NCI-H82 (cell line): ENCODE results near the gene TRIM25.
"Not testable (repeated sequence)": the region's sequence is repeated elsewhere in the genome, so short reads cannot be mapped to it uniquely, and the experiment has no call there.

Experiments
- DNase-seq: peaks from one replicate; lab custom pipeline; 2025; lab: John Stamatoyannopoulos, UW

Gene TRIM25, protein sequence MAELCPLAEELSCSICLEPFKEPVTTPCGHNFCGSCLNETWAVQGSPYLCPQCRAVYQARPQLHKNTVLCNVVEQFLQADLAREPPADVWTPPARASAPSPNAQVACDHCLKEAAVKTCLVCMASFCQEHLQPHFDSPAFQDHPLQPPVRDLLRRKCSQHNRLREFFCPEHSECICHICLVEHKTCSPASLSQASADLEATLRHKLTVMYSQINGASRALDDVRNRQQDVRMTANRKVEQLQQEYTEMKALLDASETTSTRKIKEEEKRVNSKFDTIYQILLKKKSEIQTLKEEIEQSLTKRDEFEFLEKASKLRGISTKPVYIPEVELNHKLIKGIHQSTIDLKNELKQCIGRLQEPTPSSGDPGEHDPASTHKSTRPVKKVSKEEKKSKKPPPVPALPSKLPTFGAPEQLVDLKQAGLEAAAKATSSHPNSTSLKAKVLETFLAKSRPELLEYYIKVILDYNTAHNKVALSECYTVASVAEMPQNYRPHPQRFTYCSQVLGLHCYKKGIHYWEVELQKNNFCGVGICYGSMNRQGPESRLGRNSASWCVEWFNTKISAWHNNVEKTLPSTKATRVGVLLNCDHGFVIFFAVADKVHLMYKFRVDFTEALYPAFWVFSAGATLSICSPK

DNA sequence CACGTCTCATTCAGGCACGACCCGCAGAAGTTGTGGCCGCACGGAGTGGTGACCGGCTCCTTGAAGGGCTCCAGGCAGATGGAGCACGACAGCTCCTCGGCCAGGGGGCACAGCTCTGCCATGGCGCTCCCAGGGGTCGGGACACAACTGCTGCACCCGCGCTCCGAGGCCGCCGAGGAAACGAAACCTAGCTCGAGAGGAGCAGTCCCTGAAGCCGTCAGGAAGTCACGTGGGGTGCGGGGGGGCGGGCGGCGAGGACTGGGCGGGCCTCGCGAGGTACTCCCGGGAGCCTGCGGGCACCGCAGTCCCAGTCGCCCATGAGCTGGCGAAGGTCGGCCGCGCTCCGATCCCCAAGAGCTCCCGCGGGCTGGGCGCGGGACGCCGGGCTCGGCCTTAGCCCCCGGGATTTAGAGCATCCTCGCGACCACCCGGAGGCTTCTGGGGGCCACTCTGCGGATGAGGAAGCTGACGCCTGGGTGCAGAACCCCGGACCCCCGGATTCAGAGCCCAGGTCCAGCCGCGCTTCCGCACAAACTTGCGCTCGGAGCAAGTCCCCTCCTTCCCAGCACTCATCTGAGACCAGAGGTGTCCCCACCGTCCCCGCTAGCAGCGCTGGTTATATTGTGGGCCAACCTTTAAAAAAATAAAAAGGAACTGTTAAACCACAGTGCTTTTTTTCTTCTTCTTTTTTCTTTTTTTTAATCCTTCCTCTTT lies at the start of gene TRIM25:
TSS of gene TRIM25 (minus strand) at position 183 of the 714 bp plus-strand sequence. CDS start at position 122, 61 bp downstream.
- DNase-seq = peak; percentile 91

DNA sequence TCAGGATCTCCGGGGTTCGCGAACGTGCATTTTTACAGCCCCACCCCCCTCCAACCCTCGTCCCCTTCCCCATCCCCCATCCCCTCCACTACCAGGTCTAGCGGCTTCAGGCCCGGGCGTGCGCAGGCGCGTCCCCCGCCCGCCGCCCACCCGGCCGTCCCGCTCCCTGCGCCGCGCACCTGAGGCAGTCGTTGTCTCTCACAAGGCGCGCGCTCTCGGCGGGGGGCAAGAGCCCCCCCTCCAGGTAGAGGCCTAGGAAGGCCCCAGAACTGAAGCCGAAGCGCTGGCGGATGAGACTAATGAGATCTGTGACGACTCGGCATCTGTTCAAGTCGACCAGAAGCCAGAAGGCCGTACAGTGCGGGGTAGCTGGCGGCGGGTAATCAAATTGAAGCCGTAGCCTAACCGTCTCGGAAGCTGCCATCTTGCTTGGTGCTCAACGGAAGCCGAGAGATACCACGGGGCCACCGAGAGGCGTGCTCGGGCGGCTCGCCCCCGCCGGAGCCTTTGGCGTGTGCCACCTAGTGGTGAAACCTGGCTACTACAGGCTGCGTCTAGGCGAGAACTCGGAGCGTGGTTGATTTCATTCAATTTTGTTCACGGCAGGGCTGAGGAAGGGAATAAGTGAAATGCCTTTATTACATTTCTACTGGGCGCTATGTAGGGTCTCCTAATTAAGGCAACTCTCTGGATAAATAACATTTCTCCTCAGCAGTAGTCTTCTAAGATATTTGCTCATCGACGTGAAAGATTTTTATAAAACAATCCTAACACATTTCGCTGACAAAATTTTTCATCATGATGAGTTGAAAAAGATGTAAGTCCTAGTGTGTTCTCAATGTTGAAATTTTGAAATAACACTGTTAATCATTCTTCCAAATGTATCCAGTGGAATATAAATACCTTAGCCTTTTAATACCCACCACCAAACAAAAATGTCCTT lies 47.0 kb upstream of the TRIM25 start, which contains the start of gene COIL:
TSS of gene COIL (minus strand) at position 455 of the 943 bp plus-strand sequence. CDS start at position 424, 31 bp downstream.
- peak; percentile 98 for DNase-seq

DNA sequence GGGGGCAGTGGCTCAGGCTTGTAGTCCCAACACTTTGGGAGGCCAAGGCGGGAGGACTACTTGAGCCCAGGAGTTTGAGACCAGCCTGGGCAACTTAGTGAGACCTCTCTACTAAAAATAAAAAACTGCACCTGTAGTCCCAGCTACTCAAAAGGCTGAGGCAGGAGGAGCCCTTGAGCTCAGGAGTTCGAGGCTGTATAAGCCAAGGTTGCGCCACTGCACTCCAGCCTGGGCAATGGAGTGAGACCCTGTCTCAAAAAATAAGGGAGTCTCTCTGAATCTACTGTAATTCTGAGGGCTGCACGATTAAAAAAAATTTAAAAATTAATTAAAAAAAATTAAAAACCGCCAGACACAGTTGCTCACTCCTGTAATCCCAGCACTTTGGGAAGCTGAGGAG lies 43.1 kb upstream of the TRIM25 start:
- no peak for DNase-seq

DNA sequence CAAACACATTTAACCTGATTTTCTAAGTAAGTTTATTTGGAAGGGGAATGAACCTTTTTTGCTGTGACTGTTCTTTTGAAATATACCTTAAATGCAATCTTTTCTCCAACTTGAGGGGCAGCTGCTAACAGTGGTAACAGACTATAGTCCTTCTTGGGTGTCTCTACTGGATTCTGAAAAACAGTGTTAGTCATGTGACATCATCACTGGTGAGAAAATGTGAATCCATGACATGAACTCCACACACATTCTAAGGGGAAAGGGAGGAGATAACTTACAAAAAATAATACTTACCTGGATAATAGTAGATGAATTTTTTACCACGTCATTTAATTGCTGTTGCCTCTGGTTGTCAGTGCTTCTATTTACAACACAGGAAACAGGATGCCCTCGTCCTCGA lies 35.7 kb upstream of the TRIM25 start:
- DNase-seq = no peak

DNA sequence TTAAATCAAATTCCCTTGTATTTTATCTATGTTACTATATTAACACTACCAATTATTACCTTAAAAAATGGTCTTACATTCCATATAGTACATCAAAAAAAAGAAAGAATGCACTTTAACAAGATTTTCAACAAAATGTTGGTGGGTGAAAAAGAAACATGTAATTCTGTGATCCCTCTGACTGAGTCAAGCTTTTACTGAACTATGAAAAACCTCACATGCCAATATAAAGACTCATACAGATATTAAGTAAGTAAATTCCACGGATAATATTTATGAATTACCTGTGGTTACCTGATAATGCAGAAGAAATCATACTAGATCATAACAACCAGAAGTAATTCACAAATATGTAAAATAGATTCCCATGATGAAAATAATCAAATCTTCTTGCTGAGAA lies 34.6 kb upstream of the TRIM25 start:
- DNase-seq = no peak

DNA sequence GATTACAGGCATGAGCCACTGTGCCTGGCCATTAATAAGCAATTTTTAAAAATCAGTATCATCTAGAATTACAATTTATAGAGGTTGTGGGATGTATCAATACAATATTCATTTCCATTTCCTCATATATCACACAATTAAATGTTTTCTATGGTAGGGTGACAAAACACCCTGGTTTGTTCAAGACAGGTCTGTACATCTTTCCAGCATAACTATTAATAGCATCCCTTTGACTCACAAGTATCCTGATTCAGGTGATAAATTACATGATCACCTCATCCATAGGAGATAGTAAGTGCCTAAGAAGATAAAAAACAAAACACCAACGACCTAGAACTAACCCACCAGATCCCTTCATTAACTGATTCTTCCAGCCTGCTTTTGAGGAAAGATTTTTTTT lies 33.9 kb upstream of the TRIM25 start:
- no peak for DNase-seq

DNA sequence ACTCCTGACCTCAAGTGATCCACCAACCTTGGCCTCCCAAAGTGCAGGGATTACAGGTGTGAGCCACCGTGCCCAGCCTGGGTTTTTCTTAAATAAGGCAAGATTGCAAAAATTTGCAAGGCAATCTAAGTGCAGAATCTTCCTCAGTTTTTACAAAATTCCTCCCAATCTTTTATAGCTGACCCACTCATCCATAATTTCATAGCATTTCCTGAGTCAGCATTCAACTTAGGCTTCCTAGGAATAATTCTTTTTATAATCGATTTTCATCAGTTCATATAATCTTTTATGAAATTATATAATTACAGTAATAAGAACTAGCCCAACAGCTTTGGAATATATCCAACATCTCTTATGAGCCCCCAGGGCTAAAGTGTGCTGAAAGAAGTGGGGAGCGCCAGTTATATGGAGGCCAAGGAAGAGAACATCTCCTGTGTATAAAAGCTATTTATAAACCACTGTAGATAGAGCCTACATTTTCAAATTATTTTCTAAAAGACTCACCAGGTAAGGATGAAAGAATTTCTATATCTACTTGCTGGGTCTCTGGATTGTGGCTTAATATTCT lies 32.2 kb upstream of the TRIM25 start:
- DNase-seq = no peak

DNA sequence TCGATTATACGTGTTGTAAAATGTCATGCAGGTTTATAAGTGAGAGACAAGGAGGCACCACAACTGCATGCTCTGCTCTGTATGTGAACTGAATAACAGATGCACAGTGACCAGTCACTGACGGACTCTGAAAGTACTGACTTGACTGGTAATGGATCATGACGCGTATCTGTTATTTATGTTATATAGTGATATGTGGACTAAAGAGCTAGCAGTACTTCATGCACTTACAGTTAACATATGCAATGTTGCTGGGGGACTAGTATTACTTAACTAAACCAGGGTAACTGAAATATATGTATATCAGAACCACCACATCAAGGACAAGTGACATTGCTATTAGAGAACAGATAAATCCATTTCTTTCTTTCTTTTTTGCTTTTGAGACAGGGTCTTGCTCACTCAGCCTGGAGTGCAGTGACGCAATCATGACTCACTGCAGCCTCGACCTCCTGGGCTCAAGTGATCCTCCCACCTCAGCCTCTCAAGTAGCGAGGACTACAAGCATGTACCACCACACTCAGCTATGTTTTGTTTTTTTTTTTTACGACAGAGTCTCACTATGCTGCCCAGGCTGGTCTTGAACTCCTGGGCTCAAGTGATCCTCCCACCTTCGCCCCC lies 29.8 kb upstream of the TRIM25 start:
- no peak for DNase-seq

DNA sequence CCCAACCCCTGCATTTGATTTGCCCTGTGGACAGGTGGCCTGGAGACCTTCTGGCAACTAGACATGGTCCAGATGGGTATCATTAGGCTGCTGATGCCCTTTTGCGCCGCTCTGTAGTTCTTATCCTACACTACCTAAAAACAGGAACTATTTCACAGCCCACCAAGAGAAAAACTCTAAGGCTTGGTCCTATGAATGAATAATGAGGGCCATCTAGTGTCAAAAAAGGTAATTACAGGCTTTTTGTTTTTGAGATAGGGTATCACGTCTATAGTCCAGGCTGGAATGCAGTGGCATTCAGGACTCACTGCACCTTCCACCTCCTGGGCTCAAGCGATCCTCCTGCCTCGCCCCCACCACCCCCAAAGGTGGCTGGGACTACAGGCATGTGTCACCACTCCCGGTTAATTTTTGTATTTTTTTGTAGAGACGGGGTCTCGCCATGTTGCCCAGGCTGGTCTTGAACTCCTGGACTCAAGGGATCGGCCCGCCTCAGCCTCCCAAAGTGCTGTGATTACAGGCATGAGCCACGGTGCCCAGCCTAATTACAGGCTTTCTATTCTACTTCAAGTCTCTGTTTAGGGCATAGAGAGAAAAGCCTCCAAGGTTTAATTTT lies 26.1 kb upstream of the TRIM25 start:
- peak; percentile 80 for DNase-seq

DNA sequence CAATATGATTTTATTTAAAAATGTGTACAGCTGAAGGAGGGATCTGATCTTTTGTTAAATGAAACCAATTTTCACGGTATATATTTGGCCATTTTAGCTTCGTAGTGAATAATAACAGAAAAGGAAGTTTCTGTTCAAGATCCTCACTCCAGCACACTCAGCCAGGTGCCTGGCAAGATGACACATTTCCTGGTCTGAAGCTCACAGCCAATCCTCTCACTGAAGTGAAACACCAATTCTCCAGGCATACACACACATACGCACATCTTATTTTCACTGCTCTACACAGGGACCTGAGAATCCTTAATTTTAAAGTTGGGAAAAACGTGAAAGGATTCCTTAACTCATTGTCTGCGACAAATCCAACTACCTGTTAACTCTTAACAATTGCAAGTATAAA lies 24.4 kb upstream of the TRIM25 start:
- not testable (repeated sequence) for DNase-seq

DNA sequence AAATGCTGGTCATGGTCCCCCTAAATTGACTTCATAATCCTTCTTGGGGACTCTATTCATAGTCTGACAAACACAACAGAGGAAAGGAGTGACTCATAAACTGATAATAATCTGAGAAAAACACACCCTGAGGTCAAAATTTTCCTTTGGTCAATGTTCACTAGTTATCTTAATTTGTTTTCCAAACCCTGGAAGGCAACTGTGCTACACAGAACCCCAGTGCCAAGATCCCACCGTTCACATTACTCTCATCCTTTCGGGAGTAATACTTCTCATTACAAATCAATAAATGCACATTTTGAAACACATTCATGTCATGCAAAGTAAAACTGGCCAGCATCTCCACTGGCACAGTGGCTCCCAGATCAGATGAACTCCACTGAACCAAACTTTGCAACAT lies 23.8 kb upstream of the TRIM25 start:
- DNase-seq = no peak

DNA sequence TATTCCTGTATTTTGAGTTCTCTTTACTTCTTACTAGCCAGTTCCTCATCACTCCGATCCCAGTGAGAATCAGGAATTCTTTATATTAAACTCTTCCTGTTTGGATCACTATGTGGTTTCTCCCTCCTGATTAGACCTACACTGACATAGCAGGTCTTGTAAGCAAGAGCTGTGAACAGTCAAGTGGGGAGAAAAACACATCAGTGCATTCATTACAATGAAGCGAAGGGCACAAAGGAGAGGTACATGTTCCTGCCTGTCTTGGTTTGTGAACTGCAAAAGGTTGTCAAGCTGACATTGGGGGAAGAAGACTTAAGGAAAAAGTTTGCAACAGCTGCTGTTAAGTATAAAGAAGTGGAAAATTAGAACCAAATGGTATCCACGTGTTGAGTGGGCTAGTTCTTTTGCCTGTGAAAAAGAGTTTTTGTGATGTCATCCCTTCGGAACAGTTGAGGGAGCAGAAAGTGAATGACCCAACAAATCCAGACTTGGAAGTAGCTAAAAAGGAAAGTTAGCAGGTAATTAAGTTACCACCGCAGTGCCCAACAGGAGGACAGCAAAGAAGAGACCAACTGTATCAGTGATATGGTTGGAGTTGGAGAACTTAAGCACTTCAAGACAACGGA lies 23.0 kb upstream of the TRIM25 start:
- no peak for DNase-seq

DNA sequence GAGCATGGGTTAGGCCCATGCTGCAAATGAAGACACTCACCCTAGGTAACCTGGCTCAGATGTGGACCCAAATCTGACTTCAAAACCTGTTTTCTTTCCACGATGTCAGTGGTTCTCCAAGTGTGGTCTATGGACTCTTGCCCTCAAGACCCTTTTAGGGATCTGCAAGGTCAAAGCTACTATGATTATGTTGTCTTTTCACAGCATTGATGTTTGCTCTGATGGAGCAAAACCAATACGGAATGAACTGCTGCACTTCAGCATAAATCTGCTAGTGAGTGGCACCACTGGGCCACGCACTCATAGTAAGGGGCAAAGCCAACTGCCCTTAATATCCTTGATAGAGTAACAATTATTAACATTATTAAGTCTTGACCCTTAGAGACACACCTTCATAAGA lies 21.6 kb upstream of the TRIM25 start:
- no peak for DNase-seq

DNA sequence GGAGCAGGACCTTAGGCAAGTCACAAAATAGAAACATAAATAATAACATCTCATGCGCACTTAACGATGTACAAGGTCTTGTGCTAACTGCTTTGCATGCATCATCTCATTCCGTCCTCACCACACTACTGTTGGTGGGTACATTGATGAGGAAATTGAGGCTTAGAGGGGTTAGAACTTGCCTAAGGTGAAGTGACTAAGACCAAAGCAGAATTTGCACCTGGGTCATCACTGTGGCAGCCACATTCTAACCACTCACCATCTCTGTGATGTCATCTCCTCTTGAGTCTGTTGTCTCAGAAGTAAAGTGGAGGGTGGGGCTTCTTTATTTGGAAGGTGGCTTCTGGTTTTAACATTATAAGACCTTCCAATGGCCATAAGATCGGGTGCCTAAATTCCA lies 20.4 kb upstream of the TRIM25 start:
- no peak for DNase-seq

DNA sequence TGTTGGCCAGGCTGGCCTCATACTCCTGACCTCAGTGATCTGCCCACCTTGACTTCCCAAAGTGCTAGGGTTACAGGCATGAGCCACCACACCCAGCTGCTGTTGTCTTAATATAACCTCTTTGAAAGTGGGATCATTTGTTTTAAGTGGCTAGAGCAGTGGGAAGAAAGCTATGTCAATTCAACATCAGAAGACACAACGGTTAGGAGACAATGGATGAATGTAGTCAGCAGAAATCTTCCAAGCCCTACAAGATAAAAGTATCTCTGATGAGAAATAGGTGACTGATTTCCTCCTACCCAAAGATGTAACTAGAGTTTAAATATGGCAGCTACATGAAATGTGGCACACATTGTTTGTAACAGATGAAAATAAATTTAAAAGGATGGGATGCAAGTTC lies 20.0 kb upstream of the TRIM25 start:
- DNase-seq = no peak

DNA sequence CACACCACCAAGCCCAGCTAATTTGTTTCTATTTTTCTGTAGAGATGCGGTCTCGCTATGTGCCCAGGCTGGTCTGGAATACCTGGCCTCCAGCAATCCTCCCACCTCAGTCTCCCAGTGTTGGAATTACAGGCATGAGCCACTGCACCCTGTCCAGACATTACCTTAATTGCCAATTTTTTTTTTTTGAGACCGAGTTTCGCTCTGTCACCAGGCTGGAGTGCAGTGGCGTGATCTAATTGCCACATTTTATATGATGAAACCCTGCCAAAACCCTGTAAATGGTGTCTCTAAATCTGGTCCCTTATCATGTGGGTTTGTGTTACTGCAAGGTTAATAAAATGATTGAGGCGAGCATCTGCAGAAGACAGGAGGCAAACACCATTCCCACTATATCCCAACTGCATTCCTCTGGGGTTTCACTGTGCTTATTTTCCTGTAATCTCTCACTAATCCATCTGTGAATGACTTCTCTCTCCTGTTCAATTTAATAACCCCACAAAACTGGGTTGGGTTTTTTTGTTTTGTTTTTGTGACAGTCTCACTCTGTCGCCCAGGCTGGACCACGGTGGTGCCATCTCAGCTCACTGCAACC lies 19.4 kb upstream of the TRIM25 start:
- DNase-seq = no peak

DNA sequence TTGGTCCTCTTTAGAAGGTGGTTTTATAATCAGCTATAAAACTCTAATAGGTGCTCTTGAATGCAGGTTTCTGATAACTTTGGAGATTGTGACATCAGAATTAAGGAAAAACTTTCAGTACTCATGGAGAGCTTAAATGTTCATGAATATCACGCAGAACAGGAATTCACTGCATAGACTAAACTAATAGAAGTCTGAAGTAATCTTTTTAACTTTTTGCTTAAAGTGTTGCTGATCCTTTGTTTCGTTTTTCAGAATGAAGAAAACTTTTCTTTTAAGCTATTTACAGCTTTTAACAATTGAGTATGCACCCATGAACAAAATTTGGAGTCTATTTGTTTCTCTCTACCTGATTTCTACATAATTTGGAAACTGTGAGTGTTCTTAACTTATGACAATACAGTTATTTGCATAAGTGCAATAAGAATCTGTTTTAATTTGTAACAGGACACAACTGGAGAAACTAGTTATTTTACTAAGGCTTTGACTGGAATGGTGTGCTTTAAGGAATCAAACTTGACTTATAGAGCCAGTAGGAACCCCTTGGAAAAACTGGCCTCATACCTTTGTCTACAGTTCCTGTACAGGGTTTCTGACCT lies 17.0 kb upstream of the TRIM25 start:
- no peak for DNase-seq

DNA sequence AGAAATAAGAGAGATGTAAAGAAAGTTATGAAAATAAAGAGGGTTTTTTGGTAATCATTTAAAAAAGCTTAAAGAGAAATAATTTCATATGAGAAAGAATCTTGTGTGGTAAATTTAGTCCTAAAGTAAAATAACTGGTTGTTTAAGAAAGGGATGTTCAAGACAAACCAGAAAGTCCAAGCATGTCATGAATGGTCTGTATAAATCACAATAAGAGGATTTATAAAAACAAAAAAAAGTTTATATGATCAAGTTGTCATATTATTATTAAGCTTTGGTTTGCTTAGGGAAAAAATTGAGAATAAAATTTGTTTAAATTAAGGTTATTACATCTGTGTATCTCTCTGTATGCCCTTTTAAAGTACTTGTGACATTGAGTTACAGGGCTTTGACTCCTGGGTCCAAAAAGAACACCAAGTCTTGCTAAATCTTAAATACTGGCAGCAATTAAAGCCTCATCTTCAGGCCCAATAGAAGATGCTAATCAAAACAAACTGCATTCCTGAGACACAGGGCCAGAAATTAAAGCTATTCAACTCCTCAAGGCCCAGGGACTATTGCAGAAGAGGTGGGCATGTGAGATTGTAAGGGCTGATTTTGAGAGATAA lies 15.6 kb upstream of the TRIM25 start:
- DNase-seq = peak; percentile 19

DNA sequence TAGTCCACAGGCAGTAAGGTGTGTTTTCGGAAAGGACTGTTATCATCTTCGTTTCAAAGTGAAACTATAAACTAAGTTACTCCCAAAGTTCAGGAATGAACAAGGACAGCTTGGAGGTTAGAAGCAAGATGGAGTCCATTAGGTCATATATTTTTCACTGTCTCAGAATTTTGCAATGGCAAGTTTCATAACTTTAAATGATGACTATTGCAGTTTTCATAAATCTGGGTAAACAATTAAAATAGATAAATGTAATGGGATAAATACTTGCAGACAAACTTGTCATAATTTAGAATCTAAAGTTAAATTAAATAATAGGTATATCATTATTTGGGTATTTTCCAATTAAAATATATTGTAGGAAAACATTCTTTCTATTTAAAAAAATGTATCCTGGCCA lies 14.7 kb upstream of the TRIM25 start:
- no peak for DNase-seq
